Activated T-helper 2 cell treated with anti-CD3 and anti-CD28 coated beads, Interferon-gamma antibody, Interleukin-2, Interleukin-4, amounts not matched to agents 10 μg/mL and 5 μg/mL and 100 μg/mL, durations not matched to agents 14 hours and 24 hours and 36 hours (primary cell): ENCODE data around the gene NSFL1C. TPM values are rescaled to one million over a fixed set of nuclear protein-coding genes. Genes with fewer than 3 reads are reported as not detected.

ENCODE experiments used
- DNase-seq: peaks from one replicate; pipeline ENCODE4 v3.0.0; 2021; ENCODE audit warnings: low spot score
- H3K27ac Mint-ChIP-seq: one replicate; pipeline ENCODE4 v1.8.0; 2021; ENCODE audit warnings: mixed read lengths
- H3K27me3 Mint-ChIP-seq: one replicate; pipeline ENCODE4 v1.8.0; 2021; ENCODE audit warnings: low read depth, mixed read lengths
- H3K36me3 Mint-ChIP-seq: one replicate; pipeline ENCODE4 v1.8.0; 2021; ENCODE audit warnings: low read depth, mixed read lengths
- H3K4me1 Mint-ChIP-seq: one replicate; pipeline ENCODE4 v1.8.0; 2021; ENCODE audit warnings: low read depth, mixed read lengths
- H3K4me3 Mint-ChIP-seq: one replicate; pipeline ENCODE4 v1.8.0; 2021; ENCODE audit warnings: low read depth, mild to moderate bottlenecking, moderate library complexity, mixed read lengths
- H3K9me3 Mint-ChIP-seq: one replicate; pipeline ENCODE4 v1.8.0; 2021; ENCODE audit warnings: mixed read lengths
- intact Hi-C: fragments of 100-400 bp; cut with micrococcal nuclease; formaldehyde crosslinking; loops from one replicate; pipeline ENCODE4 v1.15.1; 2023
- total RNA-seq: library from RNA; stranded (reverse); gene quantifications from 2 replicates; pipeline ENCODE4 v1.2.3, GENCODE V29; 2022

Gene NSFL1C
- total RNA-seq, 1 donor from 2014 or later, result 108 TPM

DNA sequence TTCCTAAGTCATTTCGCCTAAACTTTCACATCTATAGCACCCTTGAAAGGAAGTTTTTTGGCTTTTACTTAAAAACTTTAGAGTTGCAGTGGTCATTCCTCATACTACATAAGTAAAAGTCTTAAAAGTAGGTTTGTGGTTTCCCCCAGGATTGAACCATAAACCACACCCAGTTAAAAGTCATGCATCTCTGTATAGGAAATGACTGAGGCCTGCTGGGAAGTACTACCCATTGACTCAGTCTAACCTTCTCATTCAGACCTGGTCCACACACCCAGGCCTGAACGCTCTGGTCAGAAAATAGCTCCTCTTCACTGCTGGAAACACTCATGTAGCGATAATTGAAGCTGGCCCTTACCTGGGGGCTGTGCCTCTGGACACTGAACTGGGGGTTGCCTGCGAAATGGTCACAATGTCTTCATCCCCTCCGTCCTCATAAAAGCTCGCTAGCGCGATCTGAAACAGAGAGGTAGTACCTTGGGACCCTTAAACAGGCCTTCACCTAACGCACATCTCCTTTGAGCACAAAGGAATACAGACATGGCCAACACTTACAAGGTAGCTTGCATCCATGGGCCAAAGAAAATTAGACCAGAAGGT lies 2.6 kb downstream of the NSFL1C start:
- Mint-ChIP-seq H3K4me1 (peaks cover 39% of the 10 kb centered on the region), H3K4me3 (no peak overlapping the region), H3K36me3 (peaks cover 50% of the 10 kb centered on the region), H3K9me3 (no peaks in the 10 kb centered on the region), H3K27ac (peak overlapping the region; percentile 40), H3K27me3 (peaks cover 15% of the 10 kb centered on the region)
- no peak for DNase-seq
- intact Hi-C loops, result loop anchor here (10.0 kb wide), 1 partner anchor 249 kb away; no protein-coding TSS in a partner anchor

DNA sequence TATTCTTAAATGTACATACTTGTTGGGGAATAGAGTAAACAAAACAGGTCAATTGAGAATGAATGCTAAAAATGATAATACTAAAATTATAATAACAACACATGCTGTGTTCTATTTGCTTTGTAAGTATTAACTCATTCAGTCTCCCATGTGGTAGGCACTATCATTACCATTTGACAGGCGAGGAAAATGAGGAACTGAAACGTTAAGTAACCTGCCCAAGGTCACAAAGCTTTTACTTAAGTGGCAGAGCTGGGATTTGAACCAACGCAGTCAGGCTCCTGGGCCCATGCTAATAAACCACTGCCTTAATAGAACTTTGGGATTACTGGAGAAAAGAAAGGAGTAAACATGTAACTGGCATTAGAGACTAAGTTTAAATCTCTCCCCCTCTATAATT lies 3.8 kb downstream of the NSFL1C start:
- DNase-seq, result no peak
- H3K4me3 Mint-ChIP-seq, result no peak overlapping the region
- intact Hi-C loops, result loop anchor here (10.0 kb wide), 1 partner anchor 248 kb away; no protein-coding TSS in a partner anchor
- H3K27me3 Mint-ChIP-seq, result peaks cover 4% of the 10 kb centered on the region
- H3K27ac Mint-ChIP-seq, result no peak overlapping the region
- H3K36me3 Mint-ChIP-seq, result peaks cover 59% of the 10 kb centered on the region
- peaks cover 39% of the 10 kb centered on the region for H3K4me1 Mint-ChIP-seq
- no peaks in the 10 kb centered on the region for H3K9me3 Mint-ChIP-seq

DNA sequence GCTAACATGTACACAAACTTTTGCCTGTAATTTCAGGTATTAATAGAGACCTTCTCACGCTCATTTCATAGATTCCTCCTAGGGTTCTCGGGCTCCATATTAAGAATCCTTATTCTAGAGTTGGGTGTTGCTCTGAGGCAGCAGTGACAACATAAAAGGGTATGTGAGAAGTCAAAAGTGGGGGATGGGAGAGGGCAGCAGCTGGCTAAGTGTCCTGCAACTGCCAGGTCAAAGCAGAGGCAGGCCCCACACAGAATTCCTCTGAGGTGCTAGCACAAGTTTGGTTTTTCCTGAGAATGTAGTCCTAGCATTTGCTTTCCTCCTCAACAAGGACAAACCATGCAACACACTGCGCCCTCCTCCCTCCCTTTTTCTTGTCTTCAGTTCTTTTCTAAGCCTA lies 4.6 kb downstream of the NSFL1C start:
- intact Hi-C loops, result loop anchor here (10.0 kb wide), 1 partner anchor 247 kb away; no protein-coding TSS in a partner anchor
- DNase-seq, result no peak
- Mint-ChIP-seq H3K4me1 (peaks cover 31% of the 10 kb centered on the region), H3K4me3 (no peak overlapping the region), H3K9me3 (no peaks in the 10 kb centered on the region), H3K36me3 (peaks cover 65% of the 10 kb centered on the region), H3K27ac (no peak overlapping the region), H3K27me3 (no peaks in the 10 kb centered on the region)

DNA sequence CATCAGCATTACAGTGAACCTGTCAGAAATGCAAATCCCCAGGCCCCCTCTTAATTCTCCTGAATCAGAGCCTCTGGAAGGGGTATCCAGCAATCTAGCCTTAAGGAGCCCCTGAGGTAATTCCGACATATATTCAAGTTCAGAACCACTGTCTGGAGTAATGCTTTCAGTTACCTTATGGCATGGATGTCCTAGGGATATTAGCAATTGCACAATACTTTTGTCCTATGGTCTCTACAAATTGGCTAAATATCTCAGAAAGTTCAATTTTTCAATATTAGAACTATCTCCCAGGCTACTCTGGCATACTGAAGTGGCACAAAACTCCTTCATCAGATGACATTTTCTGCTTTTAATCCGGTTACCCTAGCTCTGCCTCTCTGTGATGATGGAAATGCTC lies 6.4 kb downstream of the NSFL1C start:
- intact Hi-C loops, result loop anchor here (10.0 kb wide), 1 partner anchor 245 kb away; no protein-coding TSS in a partner anchor
- no peaks in the 10 kb centered on the region for H3K9me3 Mint-ChIP-seq
- no peaks in the 10 kb centered on the region for H3K27me3 Mint-ChIP-seq
- DNase-seq, result no peak
- peaks cover 23% of the 10 kb centered on the region for H3K4me1 Mint-ChIP-seq
- H3K36me3 Mint-ChIP-seq, result peaks cover 66% of the 10 kb centered on the region
- H3K4me3 Mint-ChIP-seq, result no peak overlapping the region
- no peak overlapping the region for H3K27ac Mint-ChIP-seq

DNA sequence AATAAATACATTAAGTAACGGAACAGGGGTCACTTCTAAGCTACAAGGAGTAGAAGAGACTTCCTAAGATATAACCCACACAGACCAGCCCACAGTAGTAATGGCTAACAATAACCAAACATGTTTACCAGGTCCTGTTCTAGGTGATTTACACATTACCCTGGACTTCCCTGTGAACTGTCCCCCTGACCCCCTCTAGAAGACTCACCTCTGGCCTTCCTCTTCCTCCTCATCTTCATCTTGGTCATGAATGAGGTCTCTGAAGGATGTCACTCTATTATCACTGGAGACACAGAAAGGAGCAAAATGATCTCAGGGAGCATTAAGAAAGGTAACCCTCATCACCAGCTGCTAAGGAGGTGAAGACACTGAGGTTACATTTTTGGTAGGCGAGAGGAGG lies 8.7 kb downstream of the NSFL1C start:
- H3K27ac Mint-ChIP-seq, result no peak overlapping the region

DNA sequence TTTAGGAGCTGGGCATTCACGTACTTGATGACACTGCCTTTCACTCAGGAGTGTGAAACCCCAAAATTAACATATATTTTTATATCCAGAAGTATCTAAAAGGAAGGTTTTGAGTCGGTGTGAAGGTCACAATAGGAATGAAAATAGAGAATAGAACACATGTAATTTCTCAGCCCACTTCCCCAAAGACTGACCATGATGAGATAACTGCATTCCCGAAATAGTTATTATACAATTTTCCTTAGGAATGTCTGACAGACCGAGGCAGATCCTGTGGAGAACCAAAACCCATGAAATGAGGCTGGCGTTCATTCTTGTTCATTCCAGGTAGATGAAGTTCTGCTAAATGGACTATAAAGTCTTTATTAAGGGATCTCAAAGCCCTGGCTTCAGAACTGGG lies 10.3 kb downstream of the NSFL1C start:
- DNase-seq, result no peak
- intact Hi-C loops, result no loop called here
- H3K27ac Mint-ChIP-seq, result no peak overlapping the region
- H3K4me1 Mint-ChIP-seq, result no peaks in the 10 kb centered on the region
- no peaks in the 10 kb centered on the region for H3K9me3 Mint-ChIP-seq
- no peaks in the 10 kb centered on the region for H3K27me3 Mint-ChIP-seq
- peaks cover 75% of the 10 kb centered on the region for H3K36me3 Mint-ChIP-seq
- no peak overlapping the region for H3K4me3 Mint-ChIP-seq

More for the DNA sequence above, 8.7 kb downstream of the NSFL1C start:
- intact Hi-C loops, result no loop called here
- peaks cover 66% of the 10 kb centered on the region for H3K36me3 Mint-ChIP-seq
- H3K4me3 Mint-ChIP-seq, result no peak overlapping the region
- DNase-seq, result no peak
- no peaks in the 10 kb centered on the region for H3K4me1 Mint-ChIP-seq
- H3K27me3 Mint-ChIP-seq, result no peaks in the 10 kb centered on the region
- no peaks in the 10 kb centered on the region for H3K9me3 Mint-ChIP-seq

DNA sequence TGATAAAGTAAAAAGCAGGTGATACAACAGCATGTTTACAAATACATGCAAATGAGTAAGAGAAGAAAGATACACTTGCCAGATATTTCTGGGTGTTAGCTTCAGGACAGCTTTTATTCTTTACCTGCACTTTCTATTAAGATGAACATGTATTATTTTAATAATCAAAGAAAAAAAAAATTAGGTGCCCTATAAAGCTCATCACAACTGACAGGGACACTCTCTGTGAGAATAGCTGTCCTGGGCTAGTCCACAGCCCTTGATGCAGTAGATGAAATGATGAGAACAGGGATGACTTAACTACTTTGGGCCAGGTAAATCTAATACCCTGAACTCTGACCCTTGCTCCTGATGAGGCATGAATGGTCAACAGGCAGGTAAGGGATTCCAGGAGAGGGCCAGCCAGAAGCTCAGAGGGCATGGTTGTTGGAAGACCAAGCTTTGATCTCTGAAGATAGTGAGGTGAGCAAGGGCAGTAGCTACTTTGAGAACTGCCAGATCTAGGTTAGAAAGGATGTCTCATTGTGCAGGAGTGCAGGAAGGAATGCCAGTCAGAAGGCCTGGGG lies 15.6 kb downstream of the NSFL1C start:
- Mint-ChIP-seq H3K9me3 (no peaks in the 10 kb centered on the region), H3K4me3 (no peak overlapping the region), H3K27me3 (no peaks in the 10 kb centered on the region), H3K27ac (no peak overlapping the region), H3K4me1 (no peaks in the 10 kb centered on the region), H3K36me3 (peaks cover 73% of the 10 kb centered on the region)
- intact Hi-C loops, result no loop called here
- DNase-seq, result no peak

DNA sequence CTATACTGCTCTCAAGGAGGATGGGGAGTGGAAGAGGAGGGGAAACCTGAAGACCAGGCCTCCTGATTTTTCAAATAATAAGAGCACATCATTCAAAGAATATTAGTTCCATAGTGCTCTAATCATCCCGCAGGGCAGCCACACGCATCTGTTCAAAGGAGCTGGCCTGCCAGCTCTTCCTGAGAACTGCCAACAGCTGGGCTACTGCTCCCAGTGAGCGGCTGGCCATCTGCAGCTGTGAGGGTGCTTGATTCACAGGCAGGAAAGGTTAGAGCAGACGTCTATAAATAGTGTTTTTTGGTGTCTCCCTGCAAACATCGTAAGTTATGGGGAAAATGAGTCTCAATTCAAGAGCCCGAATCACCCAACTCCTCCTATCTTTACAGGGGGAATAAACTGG lies 17.3 kb downstream of the NSFL1C start:
- intact Hi-C loops, result no loop called here
- no peak for DNase-seq
- H3K4me3 Mint-ChIP-seq, result no peak overlapping the region
- H3K36me3 Mint-ChIP-seq, result peaks cover 80% of the 10 kb centered on the region
- no peak overlapping the region for H3K27ac Mint-ChIP-seq
- no peaks in the 10 kb centered on the region for H3K9me3 Mint-ChIP-seq
- no peaks in the 10 kb centered on the region for H3K4me1 Mint-ChIP-seq
- no peaks in the 10 kb centered on the region for H3K27me3 Mint-ChIP-seq

DNA sequence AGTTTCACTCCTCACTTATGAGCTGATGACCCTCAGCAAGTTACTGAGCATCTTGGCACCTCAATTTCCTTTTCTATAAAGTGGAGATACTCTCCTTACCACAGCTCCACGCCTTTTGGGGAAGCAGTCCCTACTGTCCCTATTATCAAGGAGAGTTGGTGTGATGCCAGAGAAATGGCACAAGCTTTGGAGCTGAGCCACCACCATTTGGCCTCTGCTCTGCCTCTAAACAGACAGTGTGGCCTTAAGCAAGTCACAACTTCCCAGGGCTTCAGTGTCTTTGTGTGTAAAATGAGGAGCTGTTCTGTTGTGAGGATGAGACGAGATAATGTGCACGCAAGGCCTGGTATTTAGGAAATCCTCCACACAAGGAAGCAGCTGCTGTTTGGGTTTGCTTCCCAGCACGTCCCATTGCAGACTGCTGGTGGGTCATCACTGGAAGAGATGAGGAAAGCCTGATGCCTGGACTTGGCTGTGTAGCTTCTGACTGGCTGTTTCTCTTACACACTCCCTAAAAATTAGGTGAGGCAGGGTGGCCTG lies 18.5 kb downstream of the NSFL1C start:
- no peak overlapping the region for H3K4me3 Mint-ChIP-seq
- no peaks in the 10 kb centered on the region for H3K27me3 Mint-ChIP-seq
- H3K27ac Mint-ChIP-seq, result no peak overlapping the region
- peaks cover 81% of the 10 kb centered on the region for H3K36me3 Mint-ChIP-seq
- DNase-seq, result no peak
- no peaks in the 10 kb centered on the region for H3K9me3 Mint-ChIP-seq
- intact Hi-C loops, result no loop called here
- no peaks in the 10 kb centered on the region for H3K4me1 Mint-ChIP-seq

DNA sequence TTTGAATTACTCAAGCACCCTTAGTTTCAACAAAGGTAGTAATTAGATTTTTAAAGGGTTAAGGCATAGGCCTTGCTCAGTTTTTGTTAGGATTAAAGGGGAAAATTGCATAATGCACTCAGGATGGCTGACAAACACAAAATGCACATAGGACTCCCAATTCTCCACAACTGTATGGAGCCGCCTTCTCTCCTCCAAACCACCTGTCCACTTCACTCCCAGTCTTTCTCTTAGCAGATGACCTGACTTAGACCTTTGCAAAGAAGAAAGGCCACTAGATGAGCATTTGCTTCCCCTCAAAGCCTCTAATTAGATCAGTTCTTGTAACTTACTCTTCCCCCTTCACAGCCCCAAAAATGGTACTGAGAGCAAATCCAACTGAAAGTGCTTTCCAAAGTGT lies 20.1 kb downstream of the NSFL1C start:
- intact Hi-C loops, result no loop called here
- Mint-ChIP-seq H3K36me3 (peaks cover 79% of the 10 kb centered on the region), H3K4me3 (no peak overlapping the region), H3K9me3 (no peaks in the 10 kb centered on the region), H3K4me1 (no peaks in the 10 kb centered on the region), H3K27me3 (no peaks in the 10 kb centered on the region), H3K27ac (no peak overlapping the region)
- no peak for DNase-seq

DNA sequence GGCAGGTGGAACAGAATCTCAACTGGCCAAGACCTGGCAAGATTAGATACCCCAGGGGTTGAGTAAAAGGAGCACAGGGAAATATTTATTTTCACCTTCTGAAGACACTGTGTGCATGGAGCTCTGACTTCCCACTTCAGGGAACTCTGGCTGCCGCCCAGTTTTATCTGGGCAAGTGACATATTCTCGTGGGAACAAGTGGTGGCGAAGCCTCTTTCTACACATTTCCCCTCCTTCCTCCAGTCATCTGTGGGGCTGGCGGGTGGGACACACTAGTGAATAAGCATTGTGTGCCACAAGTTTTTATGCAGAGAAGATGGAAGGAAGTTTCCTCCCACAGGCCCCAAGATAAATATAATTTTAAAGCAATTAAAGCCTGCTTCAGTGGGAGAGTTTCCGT lies 23.6 kb downstream of the NSFL1C start:
- H3K36me3 Mint-ChIP-seq, result peaks cover 59% of the 10 kb centered on the region
- DNase-seq, result no peak
- H3K4me3 Mint-ChIP-seq, result no peak overlapping the region
- no peak overlapping the region for H3K27ac Mint-ChIP-seq
- H3K4me1 Mint-ChIP-seq, result peaks cover 4% of the 10 kb centered on the region
- H3K9me3 Mint-ChIP-seq, result no peaks in the 10 kb centered on the region
- intact Hi-C loops, result no loop called here
- H3K27me3 Mint-ChIP-seq, result no peaks in the 10 kb centered on the region

DNA sequence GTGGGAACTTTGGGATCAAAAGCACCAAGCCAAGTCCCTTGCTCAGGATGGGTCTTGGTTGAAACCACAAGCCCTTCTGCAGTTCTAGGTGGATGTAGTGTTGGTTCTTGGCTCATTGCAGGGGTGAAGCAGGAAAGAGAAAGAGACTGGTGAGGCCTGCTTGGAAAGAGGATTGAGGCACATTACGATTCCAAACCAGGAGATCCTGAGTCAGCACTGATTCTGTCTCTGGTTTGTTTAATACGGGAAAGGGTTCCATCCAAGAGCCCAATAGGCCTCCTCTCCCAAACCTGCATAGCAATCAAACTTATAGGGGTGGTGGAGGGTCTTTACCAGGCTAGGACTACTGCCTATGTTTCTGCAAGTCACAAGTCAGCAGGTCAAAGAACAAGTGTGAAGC lies 24.3 kb downstream of the NSFL1C start:
- intact Hi-C loops, result no loop called here
- Mint-ChIP-seq H3K4me3 (no peak overlapping the region), H3K27me3 (no peaks in the 10 kb centered on the region), H3K4me1 (peaks cover 8% of the 10 kb centered on the region), H3K9me3 (no peaks in the 10 kb centered on the region), H3K27ac (no peak overlapping the region), H3K36me3 (peaks cover 51% of the 10 kb centered on the region)
- no peak for DNase-seq

DNA sequence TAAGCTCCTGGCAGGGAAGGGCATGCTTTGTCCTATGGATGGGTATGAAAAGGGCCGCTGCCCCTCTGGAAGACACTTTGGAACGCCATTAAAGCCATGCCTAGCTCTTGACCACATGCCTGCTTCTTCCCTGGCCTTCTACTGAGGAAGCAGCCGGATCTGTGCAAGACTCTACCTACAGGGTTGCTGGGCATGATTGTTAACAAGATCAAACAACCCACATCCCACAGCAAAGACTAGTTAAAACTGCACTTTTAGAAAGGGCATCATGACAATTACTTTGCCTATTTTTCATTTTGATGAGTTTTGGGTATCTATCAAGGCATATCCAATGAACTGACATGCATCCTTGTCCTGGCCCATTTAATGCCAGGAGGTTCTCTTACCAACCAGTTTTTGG lies 25.5 kb downstream of the NSFL1C start:
- intact Hi-C loops, result no loop called here
- Mint-ChIP-seq H3K4me3 (no peak overlapping the region), H3K9me3 (no peaks in the 10 kb centered on the region), H3K27me3 (no peaks in the 10 kb centered on the region), H3K4me1 (peaks cover 12% of the 10 kb centered on the region), H3K27ac (no peak overlapping the region), H3K36me3 (peaks cover 42% of the 10 kb centered on the region)
- DNase-seq, result no peak
